ENCODE results near the gene SOST. TPM values are rescaled to one million over a fixed set of nuclear protein-coding genes. Genes with fewer than 3 reads are reported as not detected.
A peak's percentile ranks its signal among the peaks of the same experiment; 100 is the strongest.

The SOST gene
- total RNA-seq, 1 experiment from 2014 or later: not detected

DNA sequence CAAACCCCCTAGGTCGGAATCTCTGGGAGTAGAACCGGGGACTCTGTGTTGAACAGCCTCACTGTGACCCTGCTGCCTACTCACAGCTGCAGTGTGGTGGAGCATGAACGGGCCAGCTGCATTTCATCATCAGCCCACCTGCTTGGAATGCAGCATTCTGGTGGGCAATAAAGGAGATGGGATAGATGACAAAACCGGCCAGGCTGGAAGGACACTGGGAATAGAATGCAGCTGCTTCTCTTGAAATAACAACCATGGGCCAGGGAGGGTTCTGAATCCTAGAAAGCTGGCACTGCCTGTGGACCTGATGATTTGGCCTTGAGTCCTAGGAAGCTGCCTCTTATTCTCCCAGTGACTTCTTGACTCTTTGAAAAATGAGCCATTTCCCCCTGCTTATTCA lies 45.2 kb upstream of the SOST start:
- Histone ChIP-seq H3K4me2 (ENCODE audit: insufficient read depth, insufficient read length, low read length) (peak overlapping the region; percentile 6), H2BK12ac (ENCODE audit: insufficient read length, low read depth, low read length) (no peak overlapping the region), H3K14ac (ENCODE audit: insufficient read depth, low read length) (no peak overlapping the region), H4K20me1 (ENCODE audit: control insufficient read depth, insufficient read depth, insufficient read length) (no peaks in the 10 kb centered on the region), H2BK120ac (ENCODE audit: low read depth, low read length, poor library complexity, severe bottlenecking) (no peak overlapping the region), H3K4me1 (ENCODE audit: insufficient read depth, low read length) (peaks cover 13% of the 10 kb centered on the region; the same call in 1 of the 2 replicates), H2BK20ac (ENCODE audit: low read depth, low read length, poor library complexity, severe bottlenecking) (no peak overlapping the region), H3K27me3 (ENCODE audit: insufficient read depth, low read length) (no peaks in the 10 kb centered on the region), H3T11ph (ENCODE audit: low read length) (no peak overlapping the region), H3K23ac (ENCODE audit: insufficient read length, low read depth, low read length) (no peak overlapping the region), H3K18ac (ENCODE audit: insufficient read length, low read depth, low read length) (no peak overlapping the region), H2AK5ac (ENCODE audit: insufficient read length, low read length) (no peak overlapping the region), H3K9me3 (ENCODE audit: control insufficient read depth, low read depth, low read length) (no peaks in the 10 kb centered on the region), H3K27ac (ENCODE audit: insufficient read length, low read depth, low read length) (no peak overlapping the region), H2BK15ac (ENCODE audit: low read depth, low read length) (no peak overlapping the region), H4K8ac (replicated peaks; ENCODE audit: insufficient read length, low read depth, low read length) (no peak overlapping the region), H4K91ac (ENCODE audit: insufficient read length, low read depth, low read length) (no peak overlapping the region), H4K5ac (ENCODE audit: insufficient read length, low read depth, low read length) (no peak overlapping the region), H3K56ac (ENCODE audit: insufficient read length, low read depth, low read length) (no peak overlapping the region), H2AFZ (ENCODE audit: low read length) (no peak overlapping the region), H3K79me1 (ENCODE audit: insufficient read depth, low read depth, low read length, poor library complexity, severe bottlenecking) (no peaks in the 10 kb centered on the region), H2BK5ac (ENCODE audit: insufficient read length, low read length) (no peak overlapping the region), H3K23me2 (ENCODE audit: insufficient read length, low read depth, low read length, poor library complexity, severe bottlenecking) (no peaks in the 10 kb centered on the region), H3K79me2 (ENCODE audit: insufficient read depth, low read length) (no peaks in the 10 kb centered on the region), H3K4ac (ENCODE audit: low read depth, low read length) (no peak overlapping the region), H3K9ac (ENCODE audit: extremely low read depth, insufficient read length, low read length) (no peak overlapping the region)
- Mint-ChIP-seq H3K27ac (peak overlapping the region in 2 of 3 experiments; percentile 13 to 23; a peak in 3 of 7 replicates), H3K9me3 (peaks cover 4 to 7% of the 10 kb centered on the region in 2 experiments; a peak in 4 of 5 replicates), H3K36me3 (ENCODE audit: insufficient read depth in 1 of 3, low read depth in 3 of 3) (peaks cover 0 to 9% (median 4%) of the 10 kb centered on the region in 3 experiments; a peak in 6 of 7 replicates), H3K4me3 (no peak overlapping the region; a peak in 1 of 5 replicates), H3K4me1 (peaks cover 33% of the 10 kb centered on the region in 2 experiments), H3K27me3 (ENCODE audit: low read depth) (no peaks in the 10 kb centered on the region; the same call in 1 of the 2 replicates)
- WGBS (ENCODE audit: extremely low coverage, insufficient read length, low lambda C conversion rate): no CpG with 5 or more reads among the region's 4 CpGs
- DNase-seq: peak; percentile 75
- TF ChIP-seq, protein P1, sequence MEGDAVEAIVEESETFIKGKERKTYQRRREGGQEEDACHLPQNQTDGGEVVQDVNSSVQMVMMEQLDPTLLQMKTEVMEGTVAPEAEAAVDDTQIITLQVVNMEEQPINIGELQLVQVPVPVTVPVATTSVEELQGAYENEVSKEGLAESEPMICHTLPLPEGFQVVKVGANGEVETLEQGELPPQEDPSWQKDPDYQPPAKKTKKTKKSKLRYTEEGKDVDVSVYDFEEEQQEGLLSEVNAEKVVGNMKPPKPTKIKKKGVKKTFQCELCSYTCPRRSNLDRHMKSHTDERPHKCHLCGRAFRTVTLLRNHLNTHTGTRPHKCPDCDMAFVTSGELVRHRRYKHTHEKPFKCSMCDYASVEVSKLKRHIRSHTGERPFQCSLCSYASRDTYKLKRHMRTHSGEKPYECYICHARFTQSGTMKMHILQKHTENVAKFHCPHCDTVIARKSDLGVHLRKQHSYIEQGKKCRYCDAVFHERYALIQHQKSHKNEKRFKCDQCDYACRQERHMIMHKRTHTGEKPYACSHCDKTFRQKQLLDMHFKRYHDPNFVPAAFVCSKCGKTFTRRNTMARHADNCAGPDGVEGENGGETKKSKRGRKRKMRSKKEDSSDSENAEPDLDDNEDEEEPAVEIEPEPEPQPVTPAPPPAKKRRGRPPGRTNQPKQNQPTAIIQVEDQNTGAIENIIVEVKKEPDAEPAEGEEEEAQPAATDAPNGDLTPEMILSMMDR (conservative IDR thresholded peaks at IDR 0.05): no peak

Measured in H9 (cell line).